Choroid plexus epithelial cell (primary cell): ENCODE results near the gene ARRB1.

ENCODE experiments used
- DNase-seq: peaks from one replicate; pipeline ENCODE4 v3.0.0-alpha.2; 2010; ENCODE audit warnings: low read depth
- H3K4me3 ChIP-seq: 2 replicates; pipeline ENCODE4 v1.5.1; 2011; ENCODE audit warnings: low read depth, mild to moderate bottlenecking, control low read depth, low read length, moderate library complexity
- CTCF ChIP-seq: conservative IDR thresholded peaks from 2 replicates; pipeline ENCODE4 v1.5.1; 2011; ENCODE audit warnings: low read depth, mild to moderate bottlenecking, control low read depth, inconsistent platforms, low read length, moderate library complexity

The ARRB1 gene

GRCh38 chr11:75303544-75304224 lies 47.8 kb downstream of the ARRB1 start:
- TF ChIP-seq CTCF: no peak
- no peak overlapping the region for H3K4me3 ChIP-seq
- peak; percentile 47 for DNase-seq

DNA sequence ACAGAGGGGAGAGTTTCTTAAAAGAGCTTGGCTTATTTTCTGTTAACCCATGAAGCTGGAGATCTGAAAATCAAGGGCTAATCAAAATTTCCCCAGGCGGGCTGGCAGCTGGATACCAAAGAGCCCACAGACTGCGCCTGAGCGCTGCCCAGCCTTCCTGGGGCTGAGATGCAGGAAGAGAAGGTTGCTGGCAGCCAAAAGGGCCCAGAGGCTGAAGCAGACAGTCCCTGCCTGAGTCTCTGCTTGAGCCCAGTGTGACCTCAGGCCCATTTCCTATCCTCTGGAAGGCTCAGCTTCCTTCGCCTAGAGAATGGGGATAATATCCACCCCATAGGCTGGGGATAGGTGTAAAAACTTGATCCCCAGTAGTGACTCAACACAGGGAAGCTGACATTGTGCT lies 49.1 kb downstream of the ARRB1 start:
- no peak for DNase-seq
- no peak for TF ChIP-seq CTCF
- no peak overlapping the region for H3K4me3 ChIP-seq

DNA sequence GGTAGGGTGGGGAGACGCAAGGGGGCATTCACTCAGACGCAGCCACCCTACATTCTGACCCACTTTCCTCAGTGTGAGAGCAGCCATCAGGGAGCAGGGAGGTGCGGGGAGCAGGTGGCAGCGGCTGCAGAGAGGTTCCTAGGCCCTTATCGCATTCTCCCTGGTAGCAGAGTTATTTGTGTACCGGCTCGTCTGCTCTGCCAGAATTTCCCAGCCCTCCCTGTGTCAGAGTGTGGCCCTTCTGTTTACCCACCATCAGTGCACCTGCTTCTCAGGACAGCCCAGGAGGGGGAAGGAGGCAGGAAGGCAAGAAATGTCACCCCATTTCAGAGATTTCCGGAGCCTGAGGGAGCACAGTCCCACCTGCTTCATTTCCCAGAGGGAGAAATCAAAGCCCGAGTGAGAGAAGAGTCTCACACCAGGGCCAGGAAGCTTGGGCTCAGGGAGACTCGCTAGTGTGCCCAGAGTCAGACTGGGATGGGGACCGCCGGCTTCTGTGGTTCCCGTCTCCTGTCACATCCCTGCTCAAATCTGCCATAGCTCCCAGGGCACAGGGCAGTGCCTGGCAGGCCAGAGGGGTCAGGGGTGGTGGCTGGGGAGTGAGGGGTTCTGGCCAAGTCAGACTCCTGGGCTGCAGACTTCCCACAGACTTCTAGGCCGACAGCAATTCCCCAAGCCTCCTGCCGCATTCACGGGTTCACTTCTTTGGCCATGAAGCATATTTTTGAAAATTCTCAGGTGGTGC lies 49.7 kb downstream of the ARRB1 start:
- no peak overlapping the region for H3K4me3 ChIP-seq
- DNase-seq: no peak
- no peak for TF ChIP-seq CTCF

DNA sequence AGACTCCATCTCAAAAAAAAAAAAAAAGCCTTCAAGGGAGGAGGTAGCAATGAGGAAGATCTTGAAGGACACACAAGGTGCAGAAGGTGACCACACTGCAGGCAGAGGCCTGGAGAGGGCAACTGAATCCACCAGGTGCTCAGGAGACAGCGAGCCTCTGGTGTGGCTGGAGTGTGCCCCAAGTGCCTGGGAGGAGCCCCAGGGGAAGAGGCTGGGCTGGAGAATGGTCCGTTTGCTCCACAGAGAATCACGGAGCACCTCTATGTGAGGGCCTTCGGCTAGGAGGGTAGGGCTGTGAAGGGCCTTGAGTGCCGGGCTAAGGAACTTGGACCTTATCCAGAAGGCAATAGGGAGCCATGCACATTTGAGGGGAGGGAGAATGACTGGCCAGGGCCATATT lies 50.3 kb downstream of the ARRB1 start:
- DNase-seq: no peak
- no peak overlapping the region for H3K4me3 ChIP-seq
- TF ChIP-seq CTCF: no peak

GRCh38 chr11:75298976-75299260 lies 52.5 kb downstream of the ARRB1 start:
- DNase-seq: no peak
- no peak overlapping the region for H3K4me3 ChIP-seq
- no peak for TF ChIP-seq CTCF

DNA sequence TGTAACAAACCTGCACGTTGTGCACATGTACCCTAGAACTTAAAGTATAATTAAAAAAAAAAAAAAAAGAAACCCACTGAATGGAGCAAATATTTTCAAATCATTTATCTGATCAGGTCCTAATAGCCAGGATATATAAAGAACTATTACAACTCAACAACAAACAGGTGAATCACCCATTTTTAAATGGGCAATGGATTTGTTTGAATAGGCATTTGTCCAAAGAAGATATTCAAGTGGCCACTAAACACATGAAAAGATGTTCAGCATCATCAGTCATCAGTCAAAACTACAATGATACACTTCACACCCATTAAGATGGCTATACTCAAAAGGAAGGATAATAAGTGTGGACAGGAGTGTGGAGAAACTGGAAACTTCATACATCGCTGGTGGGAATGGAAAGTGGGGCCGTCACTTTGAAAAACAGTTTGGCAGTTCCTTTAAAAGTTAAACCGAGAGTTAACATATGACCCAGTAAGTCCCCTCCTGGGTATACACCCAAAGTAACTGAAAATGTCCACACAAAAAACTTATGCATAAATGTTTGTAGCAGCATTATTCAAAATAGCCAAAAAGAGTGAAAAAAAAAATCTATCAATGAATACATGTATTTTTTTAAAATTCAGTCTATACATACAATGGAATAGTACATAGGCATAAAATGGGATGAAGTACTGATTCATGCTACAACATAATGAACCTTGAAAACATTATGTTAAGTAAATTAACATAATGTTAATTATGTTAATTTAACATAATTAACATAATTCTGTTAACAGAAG lies 53.1 kb downstream of the ARRB1 start:
- H3K4me3 ChIP-seq: no peak overlapping the region
- no peak for TF ChIP-seq CTCF
- no peak for DNase-seq
